Cardiac muscle cell (in vitro differentiated cells and primary cell): ENCODE results near the gene GPATCH2. TPM values are rescaled to one million over a fixed set of nuclear protein-coding genes. Genes with fewer than 3 reads are reported as not detected.
A peak's percentile ranks its signal among the peaks of the same experiment; 100 is the strongest.

Source experiments
- DNase-seq, 2 donors: peaks; one replicate each; pipeline versions ENCODE4 v3.0.0 to v3.0.0-alpha.2; 2010 to 2017; ENCODE audit warnings: low read depth in 1 of 2, low spot score in 1 of 2
- H3K27ac ChIP-seq: fragments of 200-600 bp; sonication (generic); 2 replicates; pipeline ENCODE4 v1.5.1; 2016
- H3K27me3 ChIP-seq: fragments of 200-600 bp; sonication (generic); 2 replicates; pipeline ENCODE4 v1.6.0; 2016; ENCODE audit warnings: control low read depth
- H3K36me3 ChIP-seq: fragments of 200-600 bp; sonication (generic); 2 replicates; pipeline ENCODE4 v1.5.1; 2016; ENCODE audit warnings: control low read depth
- H3K4me1 ChIP-seq: fragments of 200-600 bp; sonication (generic); 2 replicates; pipeline ENCODE4 v1.8.1; 2017; ENCODE audit warnings: low read depth, mild to moderate bottlenecking, mixed run types
- H3K4me3 ChIP-seq: fragments of 200-600 bp; sonication (generic); 2 replicates; pipeline ENCODE4 v1.5.1; 2016; ENCODE audit warnings: mild to moderate bottlenecking
- H3K9me3 ChIP-seq: fragments of 200-600 bp; sonication (generic); 2 replicates; pipeline ENCODE4 v1.5.1; 2017; ENCODE audit warnings: low read depth, mild to moderate bottlenecking, control low read depth
- CTCF ChIP-seq: IDR thresholded peaks from 2 replicates; pipeline ENCODE4 v1.5.1; 2012; ENCODE audit warnings: low read depth, mild to moderate bottlenecking, low read length
- polyA plus RNA-seq: library from polyadenylated mRNA; unstranded; fragments of >200 nt; fragmentation: Nextera tagmentation; extraction: Ambion mirVana; gene quantifications from 2 replicates; pipeline ENCODE4 v1.2.1, GENCODE V29; 2016
- total RNA-seq: library from RNA; depleted of rRNA; stranded (reverse); fragments of >200 nt; gene quantifications from 2 replicates; pipeline ENCODE4 v1.2.3, GENCODE V29; 2016

The GPATCH2 gene
- total and polyA plus RNA-seq, 2 experiments from 2014 or later = 9.8 to 16.7 TPM

GRCh38 chr1:217535601-217536377 lies 95.1 kb downstream of the GPATCH2 start:
- no peaks in the 10 kb centered on the region for H3K9me3 ChIP-seq
- peak in 1 of 2 donors; percentile 42 for DNase-seq
- no peaks in the 10 kb centered on the region for H3K4me1 ChIP-seq
- H3K4me3 ChIP-seq = no peak overlapping the region
- TF ChIP-seq CTCF = no peak
- H3K36me3 ChIP-seq = no peaks in the 10 kb centered on the region
- H3K27ac ChIP-seq = no peak overlapping the region
- H3K27me3 ChIP-seq = no peaks in the 10 kb centered on the region

- no peak for TF ChIP-seq CTCF
- H3K36me3 ChIP-seq = no peaks in the 10 kb centered on the region
- no peaks in the 10 kb centered on the region for H3K27me3 ChIP-seq
- no peaks in the 10 kb centered on the region for H3K4me1 ChIP-seq
- H3K4me3 ChIP-seq = no peak overlapping the region
- peak in 1 of 2 donors; percentile 78 for DNase-seq
- no peaks in the 10 kb centered on the region for H3K9me3 ChIP-seq
- no peak overlapping the region for H3K27ac ChIP-seq
Observed at GRCh38 chr1:217534566-217534965, 96.3 kb downstream of the GPATCH2 start.

- H3K4me1 ChIP-seq = peaks cover 7% of the 10 kb centered on the region
- no peaks in the 10 kb centered on the region for H3K36me3 ChIP-seq
- H3K27me3 ChIP-seq = no peaks in the 10 kb centered on the region
- no peak for TF ChIP-seq CTCF
- no peak overlapping the region for H3K27ac ChIP-seq
- H3K4me3 ChIP-seq = no peak overlapping the region
- peaks cover 5% of the 10 kb centered on the region for H3K9me3 ChIP-seq
- DNase-seq = peak in 1 of 2 donors; percentile 32
Observed at GRCh38 chr1:217528271-217528670, 102.6 kb downstream of the GPATCH2 start.

GRCh38 chr1:217527151-217527550 lies 103.7 kb downstream of the GPATCH2 start:
- peaks cover 5% of the 10 kb centered on the region for H3K9me3 ChIP-seq
- no peaks in the 10 kb centered on the region for H3K36me3 ChIP-seq
- no peaks in the 10 kb centered on the region for H3K27me3 ChIP-seq
- no peak overlapping the region for H3K27ac ChIP-seq
- no peak for DNase-seq
- H3K4me1 ChIP-seq = peaks cover 16% of the 10 kb centered on the region
- TF ChIP-seq CTCF = no peak
- H3K4me3 ChIP-seq = no peak overlapping the region

- Histone ChIP-seq H3K4me3 (no peak overlapping the region), H3K4me1 (peaks cover 21% of the 10 kb centered on the region), H3K9me3 (peaks cover 5% of the 10 kb centered on the region), H3K27me3 (no peaks in the 10 kb centered on the region), H3K36me3 (no peaks in the 10 kb centered on the region), H3K27ac (no peak overlapping the region)
- no peak for DNase-seq
- TF ChIP-seq CTCF = no peak
Observed at GRCh38 chr1:217526636-217527035, 104.3 kb downstream of the GPATCH2 start.
